Activated T-helper 17 cell treated with anti-CD3 and anti-CD28 coated beads, Interleukin-2, amount 50 U/mL, for 72 hours (primary cell): ENCODE measurements around the gene TNFAIP8L3. TPM values are rescaled to one million over a fixed set of nuclear protein-coding genes. Genes with fewer than 3 reads are reported as not detected.

Experiments
- ATAC-seq: fragments of 150-1000 bp; cut with Tn5 transposase; replicated peaks from 2 replicates; pipeline ENCODE4 v1.10.0; 2021; ENCODE audit warnings: mild to moderate bottlenecking, moderate library complexity
- H3K27ac Mint-ChIP-seq: one replicate; pipeline ENCODE4 v1.8.0; 2022; ENCODE audit warnings: mixed read lengths
- H3K27me3 Mint-ChIP-seq: one replicate; pipeline ENCODE4 v1.8.0; 2022; ENCODE audit warnings: mixed read lengths
- H3K36me3 Mint-ChIP-seq: one replicate; pipeline ENCODE4 v1.8.0; 2022; ENCODE audit warnings: low read depth, mild to moderate bottlenecking, mixed read lengths
- H3K4me1 Mint-ChIP-seq: one replicate; pipeline ENCODE4 v1.8.0; 2022; ENCODE audit warnings: mixed read lengths
- H3K4me3 Mint-ChIP-seq: one replicate; pipeline ENCODE4 v1.8.0; 2022; ENCODE audit warnings: mild to moderate bottlenecking, mixed read lengths
- H3K9me3 Mint-ChIP-seq: one replicate; pipeline ENCODE4 v1.8.0; 2022; ENCODE audit warnings: mixed read lengths
- total RNA-seq, 2 donors: library from RNA; stranded (reverse); gene quantifications; one replicate each; pipeline ENCODE4 v1.2.3, GENCODE V29; 2022

The TNFAIP8L3 gene
- total RNA-seq, 2 donors from 2014 or later, result not detected

GRCh38 chr15:51104512-51104911 is 9.8 kb upstream of the TNFAIP8L3 start:
- Mint-ChIP-seq H3K9me3 (no peaks in the 10 kb centered on the region), H3K36me3 (no peaks in the 10 kb centered on the region), H3K27ac (no peak overlapping the region), H3K27me3 (peaks cover 24% of the 10 kb centered on the region), H3K4me3 (no peak overlapping the region), H3K4me1 (no peaks in the 10 kb centered on the region)
- ATAC-seq, result no peak

DNA sequence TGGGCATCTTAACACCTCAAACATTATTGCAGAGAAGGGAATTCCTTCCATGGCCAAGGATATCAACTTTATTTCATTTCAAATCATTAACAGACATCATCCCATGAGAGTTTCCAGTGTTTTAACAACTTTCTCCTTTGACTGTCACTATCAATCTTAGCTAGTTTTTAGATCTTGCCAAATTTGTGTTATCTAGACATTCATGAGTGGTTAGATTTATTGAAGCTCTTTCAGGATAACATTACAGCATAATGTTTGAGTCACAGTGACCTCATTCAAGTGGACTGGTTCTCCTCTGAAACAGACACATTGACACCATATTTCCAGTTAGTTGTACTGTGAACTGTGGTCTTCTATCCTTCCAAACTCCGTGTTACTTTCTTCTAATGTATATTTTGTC is 8.6 kb upstream of the TNFAIP8L3 start:
- Mint-ChIP-seq H3K36me3 (no peaks in the 10 kb centered on the region), H3K27ac (no peak overlapping the region), H3K27me3 (peaks cover 33% of the 10 kb centered on the region), H3K4me1 (no peaks in the 10 kb centered on the region), H3K4me3 (no peak overlapping the region), H3K9me3 (no peaks in the 10 kb centered on the region)
- ATAC-seq, result no peak

DNA sequence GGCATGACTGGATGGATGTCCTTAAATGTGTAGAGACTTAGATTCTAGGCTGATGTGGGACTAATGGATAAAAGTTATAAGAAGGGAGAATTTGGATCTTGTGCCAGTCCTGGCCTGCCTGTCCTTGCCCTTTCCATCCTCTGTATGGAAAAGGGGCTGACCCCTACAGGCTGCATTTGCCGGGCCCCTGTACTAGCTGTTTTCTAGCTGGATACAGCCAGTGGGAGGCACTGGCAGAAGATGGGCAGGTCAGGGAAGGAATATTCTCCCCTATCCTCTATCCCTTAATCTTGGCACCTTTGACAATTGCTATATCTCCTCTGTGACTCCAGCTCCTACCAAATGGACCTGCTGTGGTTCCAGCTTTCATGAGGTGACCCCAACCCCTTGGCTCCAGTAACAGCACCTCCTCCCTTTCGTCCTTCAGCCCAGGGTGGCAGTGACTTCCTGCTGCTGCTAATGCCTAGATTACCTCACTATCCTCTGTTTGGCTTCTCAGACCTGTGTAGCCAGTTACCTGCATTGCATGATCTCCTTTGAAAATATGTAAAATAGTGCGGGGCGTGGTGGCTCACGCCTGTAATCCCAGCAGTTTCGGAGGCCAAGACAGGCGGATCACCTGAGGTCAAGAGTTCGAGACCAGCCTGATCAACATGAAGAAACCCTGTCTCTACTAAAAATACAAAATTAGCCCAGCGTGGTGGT is 6.2 kb upstream of the TNFAIP8L3 start:
- Mint-ChIP-seq H3K27me3 (peaks cover 43% of the 10 kb centered on the region), H3K4me3 (no peak overlapping the region), H3K27ac (no peak overlapping the region), H3K4me1 (no peaks in the 10 kb centered on the region), H3K36me3 (no peaks in the 10 kb centered on the region), H3K9me3 (no peaks in the 10 kb centered on the region)
- no peak for ATAC-seq

DNA sequence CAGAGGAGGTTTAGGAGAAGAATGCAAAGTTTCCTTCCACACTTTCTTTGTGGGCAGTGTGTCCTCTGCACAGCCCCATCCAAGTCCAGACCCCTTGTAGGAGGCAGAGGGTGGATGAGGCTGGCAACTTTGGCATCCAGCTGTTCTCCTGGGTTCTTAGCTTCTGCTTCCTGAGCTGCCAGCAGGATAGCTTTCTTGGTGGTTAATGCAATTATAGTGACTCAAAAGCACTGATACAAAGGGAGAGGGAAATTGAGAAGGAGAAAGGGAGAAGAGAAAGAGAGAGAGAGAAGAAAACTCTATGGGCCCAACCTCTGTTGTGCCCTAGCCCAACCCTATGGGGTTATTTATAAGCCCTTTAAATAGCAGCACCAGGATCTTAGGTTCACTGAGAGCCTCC is 4.5 kb upstream of the TNFAIP8L3 start:
- Mint-ChIP-seq H3K36me3 (no peaks in the 10 kb centered on the region), H3K27ac (no peak overlapping the region), H3K4me1 (no peaks in the 10 kb centered on the region), H3K4me3 (no peak overlapping the region), H3K9me3 (no peaks in the 10 kb centered on the region), H3K27me3 (peaks cover 48% of the 10 kb centered on the region)
- no peak for ATAC-seq

- H3K4me3 Mint-ChIP-seq, result no peak overlapping the region
- no peaks in the 10 kb centered on the region for H3K36me3 Mint-ChIP-seq
- H3K4me1 Mint-ChIP-seq, result no peaks in the 10 kb centered on the region
- no peak for ATAC-seq
- no peaks in the 10 kb centered on the region for H3K9me3 Mint-ChIP-seq
- no peak overlapping the region for H3K27ac Mint-ChIP-seq
- peaks cover 47% of the 10 kb centered on the region for H3K27me3 Mint-ChIP-seq
Measured at GRCh38 chr15:51098331-51098619, 3.6 kb upstream of the TNFAIP8L3 start.

GRCh38 chr15:51097553-51098330 is 3.0 kb upstream of the TNFAIP8L3 start:
- no peaks in the 10 kb centered on the region for H3K36me3 Mint-ChIP-seq

DNA sequence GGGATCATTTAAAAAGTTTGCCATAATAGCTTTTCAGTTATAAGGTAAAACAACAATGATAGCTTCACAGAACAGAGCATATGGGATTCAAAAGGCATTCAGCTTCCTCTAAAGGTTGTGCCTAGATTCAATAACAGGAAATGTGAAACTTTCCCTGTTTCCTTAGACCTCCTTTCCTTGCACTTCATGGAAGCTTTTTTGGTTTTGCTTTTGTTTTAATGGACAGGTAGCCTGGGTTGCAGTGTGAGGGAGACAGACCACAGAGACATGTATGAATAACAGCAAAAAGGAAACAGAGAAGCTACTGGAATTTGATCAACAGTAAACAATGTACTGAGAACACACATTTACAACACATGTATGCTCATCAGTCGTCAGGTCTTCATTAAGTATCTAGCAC is 2.3 kb upstream of the TNFAIP8L3 start:
- no peaks in the 10 kb centered on the region for H3K9me3 Mint-ChIP-seq
- no peak overlapping the region for H3K4me3 Mint-ChIP-seq
- no peak for ATAC-seq
- H3K27me3 Mint-ChIP-seq, result peaks cover 52% of the 10 kb centered on the region
- no peak overlapping the region for H3K27ac Mint-ChIP-seq
- H3K36me3 Mint-ChIP-seq, result no peaks in the 10 kb centered on the region
- no peaks in the 10 kb centered on the region for H3K4me1 Mint-ChIP-seq

More at GRCh38 chr15:51097553-51098330, 3.0 kb upstream of the TNFAIP8L3 start:
- H3K27ac Mint-ChIP-seq, result no peak overlapping the region
- ATAC-seq, result no peak
- H3K27me3 Mint-ChIP-seq, result peaks cover 47% of the 10 kb centered on the region
- H3K4me1 Mint-ChIP-seq, result no peaks in the 10 kb centered on the region
- H3K4me3 Mint-ChIP-seq, result no peak overlapping the region
- H3K9me3 Mint-ChIP-seq, result no peaks in the 10 kb centered on the region

DNA sequence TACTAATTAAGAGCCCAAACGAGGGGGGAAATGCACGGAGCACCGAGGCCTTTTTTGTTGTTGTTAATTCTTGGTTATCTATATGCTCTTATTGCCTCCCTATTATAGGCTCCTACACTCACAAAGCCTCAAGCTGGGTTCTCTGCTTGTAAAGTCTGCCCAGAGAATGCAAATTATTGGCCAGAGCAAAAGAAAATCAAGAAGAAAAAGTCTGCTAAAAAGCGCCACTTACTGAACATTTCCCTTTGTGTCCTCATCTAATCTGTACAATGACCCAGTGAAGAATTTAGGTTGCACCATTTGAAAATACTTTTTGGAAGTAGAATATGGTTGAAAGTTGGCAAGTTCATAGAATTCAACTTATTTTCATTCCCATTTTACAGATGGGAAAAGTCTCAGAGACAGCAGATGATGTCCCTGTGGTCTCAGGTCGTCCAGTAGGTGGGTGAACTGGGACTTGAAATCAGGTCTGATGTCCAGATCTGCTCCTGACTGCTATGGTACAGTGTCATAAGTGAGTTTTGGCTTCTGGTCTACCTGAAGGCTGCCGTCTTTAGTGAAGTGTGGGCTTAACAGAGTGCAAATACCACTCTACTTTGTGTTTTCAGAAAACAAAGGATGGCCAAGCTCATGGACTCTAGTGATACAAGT is 1.1 kb upstream of the TNFAIP8L3 start:
- Mint-ChIP-seq H3K4me3 (no peak overlapping the region), H3K36me3 (no peaks in the 10 kb centered on the region), H3K4me1 (no peaks in the 10 kb centered on the region), H3K27me3 (peaks cover 63% of the 10 kb centered on the region), H3K27ac (no peak overlapping the region), H3K9me3 (no peaks in the 10 kb centered on the region)
- no peak for ATAC-seq

- ATAC-seq, result no peak
- peak overlapping the region; percentile 25 for H3K4me3 Mint-ChIP-seq
- H3K4me1 Mint-ChIP-seq, result no peaks in the 10 kb centered on the region
- H3K36me3 Mint-ChIP-seq, result no peaks in the 10 kb centered on the region
- H3K27ac Mint-ChIP-seq, result no peak overlapping the region
- no peaks in the 10 kb centered on the region for H3K9me3 Mint-ChIP-seq
- H3K27me3 Mint-ChIP-seq, result peaks cover 65% of the 10 kb centered on the region
Measured at GRCh38 chr15:51093839-51094605, 684 bp downstream of the TNFAIP8L3 start.

DNA sequence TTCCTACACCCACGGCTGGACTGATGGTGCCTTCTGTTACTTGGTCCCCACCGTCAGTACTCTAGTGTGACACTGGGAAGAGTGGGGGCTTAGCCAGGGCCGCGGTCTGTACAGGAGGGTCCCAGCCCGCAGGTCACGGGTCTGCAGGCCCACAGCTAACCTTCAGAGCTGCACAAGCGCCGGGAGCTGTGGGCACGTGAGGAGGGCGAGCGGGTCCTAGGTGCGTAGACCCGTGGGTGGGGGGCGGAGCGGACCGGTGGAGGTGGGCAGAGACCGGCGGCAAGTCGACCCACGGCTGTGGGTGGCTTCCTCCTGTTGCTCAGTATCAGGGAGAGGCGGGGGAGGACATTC is 1.2 kb downstream of the TNFAIP8L3 start:
- no peaks in the 10 kb centered on the region for H3K4me1 Mint-ChIP-seq
- no peaks in the 10 kb centered on the region for H3K36me3 Mint-ChIP-seq
- no peak overlapping the region for H3K27ac Mint-ChIP-seq
- no peaks in the 10 kb centered on the region for H3K9me3 Mint-ChIP-seq
- peaks cover 63% of the 10 kb centered on the region for H3K27me3 Mint-ChIP-seq
- H3K4me3 Mint-ChIP-seq, result peak overlapping the region; percentile 25
- no peak for ATAC-seq

- H3K27me3 Mint-ChIP-seq, result peaks cover 63% of the 10 kb centered on the region
- H3K4me3 Mint-ChIP-seq, result no peak overlapping the region
- H3K4me1 Mint-ChIP-seq, result no peaks in the 10 kb centered on the region
- no peak overlapping the region for H3K27ac Mint-ChIP-seq
- ATAC-seq, result no peak
- no peaks in the 10 kb centered on the region for H3K9me3 Mint-ChIP-seq
- H3K36me3 Mint-ChIP-seq, result no peaks in the 10 kb centered on the region
Measured at GRCh38 chr15:51092480-51093040, 2.1 kb downstream of the TNFAIP8L3 start.

DNA sequence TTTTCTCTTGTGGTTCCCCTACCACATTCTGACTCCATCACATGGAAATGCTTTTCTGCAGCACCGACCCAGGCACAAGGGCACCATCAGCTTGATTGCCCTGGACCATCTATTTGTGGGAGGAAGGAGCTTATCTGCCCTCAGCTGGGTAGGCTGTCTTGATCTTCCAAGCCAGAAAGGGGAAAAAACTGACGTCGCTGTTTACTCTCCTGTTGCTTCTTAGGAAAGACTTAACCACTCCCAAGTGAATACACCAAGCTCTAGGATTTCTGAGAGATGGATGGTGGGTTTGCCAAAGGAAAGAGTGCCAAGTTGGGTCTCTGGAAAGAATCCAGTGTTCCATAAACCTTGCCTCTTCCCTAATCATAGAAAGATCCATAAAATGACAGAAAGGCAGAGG is 4.0 kb downstream of the TNFAIP8L3 start:
- ATAC-seq, result no peak
- Mint-ChIP-seq H3K9me3 (no peaks in the 10 kb centered on the region), H3K36me3 (no peaks in the 10 kb centered on the region), H3K27me3 (peaks cover 51% of the 10 kb centered on the region), H3K27ac (no peak overlapping the region), H3K4me3 (no peak overlapping the region), H3K4me1 (no peaks in the 10 kb centered on the region)

GRCh38 chr15:51089699-51090453 is 4.8 kb downstream of the TNFAIP8L3 start:
- Mint-ChIP-seq H3K9me3 (no peaks in the 10 kb centered on the region), H3K36me3 (no peaks in the 10 kb centered on the region), H3K4me1 (no peaks in the 10 kb centered on the region), H3K27ac (no peak overlapping the region), H3K4me3 (no peak overlapping the region), H3K27me3 (peaks cover 45% of the 10 kb centered on the region)
- no peak for ATAC-seq

DNA sequence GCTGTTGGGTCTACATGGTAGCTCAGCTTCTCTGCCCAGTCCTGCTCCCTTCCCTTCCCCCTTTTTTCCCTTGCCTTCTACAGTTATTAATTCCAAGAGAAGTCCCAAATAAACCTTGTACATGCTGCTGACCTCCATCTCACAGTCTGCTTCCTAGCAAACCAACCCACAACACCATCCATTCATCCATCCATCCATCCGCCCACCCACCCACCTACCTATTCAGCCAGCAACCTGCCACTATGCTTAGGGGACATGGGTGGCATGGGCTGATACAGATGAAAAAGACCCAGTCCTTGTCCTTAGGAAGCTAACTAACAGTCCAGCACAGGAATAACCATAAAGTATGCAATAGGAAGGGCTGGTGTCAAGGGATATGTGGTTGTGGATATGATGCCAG is 5.7 kb downstream of the TNFAIP8L3 start:
- H3K9me3 Mint-ChIP-seq, result no peaks in the 10 kb centered on the region
- no peak for ATAC-seq
- no peak overlapping the region for H3K4me3 Mint-ChIP-seq
- H3K27me3 Mint-ChIP-seq, result peaks cover 43% of the 10 kb centered on the region
- H3K27ac Mint-ChIP-seq, result no peak overlapping the region
- H3K4me1 Mint-ChIP-seq, result no peaks in the 10 kb centered on the region
- no peaks in the 10 kb centered on the region for H3K36me3 Mint-ChIP-seq
